Type B pancreatic cell (in vitro differentiated cells): ENCODE data around the gene ATOH1. TPM values are rescaled to one million over a fixed set of nuclear protein-coding genes. Genes with fewer than 3 reads are reported as not detected.

ENCODE experiments used
- DNase-seq: peaks from one replicate; pipeline ENCODE4 v3.0.0; 2021; ENCODE audit warnings: mixed read lengths; ENCODE audit not compliant: unreplicated experiment; ENCODE audit errors: extremely low spot score
- H3K27ac Mint-ChIP-seq: 2 replicates; pipeline ENCODE4 v1.8.0; 2021; ENCODE audit warnings: mild to moderate bottlenecking, mixed read lengths
- H3K27me3 Mint-ChIP-seq: 2 replicates; pipeline ENCODE4 v1.8.0; 2021; ENCODE audit warnings: mixed read lengths
- H3K36me3 Mint-ChIP-seq: 2 replicates; pipeline ENCODE4 v1.8.0; 2021; ENCODE audit warnings: mixed read lengths
- H3K4me1 Mint-ChIP-seq: one replicate; pipeline ENCODE4 v1.8.0; 2021; ENCODE audit warnings: mixed read lengths; ENCODE audit not compliant: unreplicated experiment
- H3K4me3 Mint-ChIP-seq: 2 replicates; pipeline ENCODE4 v1.8.0; 2021; ENCODE audit warnings: mild to moderate bottlenecking, mixed read lengths
- H3K9me3 Mint-ChIP-seq: 2 replicates; pipeline ENCODE4 v1.8.0; 2021; ENCODE audit warnings: mixed read lengths
- total RNA-seq: library from RNA; stranded (reverse); gene quantifications from 2 replicates; pipeline ENCODE4 v1.2.1, GENCODE V29; 2021; ENCODE audit warnings: low replicate concordance
- TF ChIP-seq, protein P1 (sequence below): fragments of 200-600 bp; sonication (generic); conservative IDR thresholded peaks from 2 replicates; pipeline ENCODE4 v1.5.0; 2021; ENCODE audit warnings: antibody characterized with exemption, mild to moderate bottlenecking

The ATOH1 gene
- total RNA-seq, 1 donor from 2014 or later: 0.97 TPM

DNA sequence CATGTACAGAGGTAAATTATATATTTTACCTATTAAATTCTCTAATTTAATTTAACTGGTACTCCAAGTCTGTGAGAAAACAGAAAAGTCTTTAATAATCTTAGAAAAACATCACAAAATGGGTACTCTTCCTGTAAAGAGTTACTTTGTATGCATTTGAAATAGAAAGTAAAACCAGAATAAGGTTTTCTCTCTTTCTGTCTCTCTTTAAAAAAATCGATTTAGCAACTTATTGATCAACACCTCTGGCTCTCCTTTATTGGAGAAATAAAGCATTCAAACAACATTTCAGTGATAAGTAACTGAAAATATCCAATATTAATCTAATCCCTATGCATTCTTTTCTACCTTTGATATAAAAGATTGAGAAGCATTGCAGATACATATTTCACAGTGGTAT is 27.4 kb downstream of the ATOH1 start:
- TF ChIP-seq, protein P1, sequence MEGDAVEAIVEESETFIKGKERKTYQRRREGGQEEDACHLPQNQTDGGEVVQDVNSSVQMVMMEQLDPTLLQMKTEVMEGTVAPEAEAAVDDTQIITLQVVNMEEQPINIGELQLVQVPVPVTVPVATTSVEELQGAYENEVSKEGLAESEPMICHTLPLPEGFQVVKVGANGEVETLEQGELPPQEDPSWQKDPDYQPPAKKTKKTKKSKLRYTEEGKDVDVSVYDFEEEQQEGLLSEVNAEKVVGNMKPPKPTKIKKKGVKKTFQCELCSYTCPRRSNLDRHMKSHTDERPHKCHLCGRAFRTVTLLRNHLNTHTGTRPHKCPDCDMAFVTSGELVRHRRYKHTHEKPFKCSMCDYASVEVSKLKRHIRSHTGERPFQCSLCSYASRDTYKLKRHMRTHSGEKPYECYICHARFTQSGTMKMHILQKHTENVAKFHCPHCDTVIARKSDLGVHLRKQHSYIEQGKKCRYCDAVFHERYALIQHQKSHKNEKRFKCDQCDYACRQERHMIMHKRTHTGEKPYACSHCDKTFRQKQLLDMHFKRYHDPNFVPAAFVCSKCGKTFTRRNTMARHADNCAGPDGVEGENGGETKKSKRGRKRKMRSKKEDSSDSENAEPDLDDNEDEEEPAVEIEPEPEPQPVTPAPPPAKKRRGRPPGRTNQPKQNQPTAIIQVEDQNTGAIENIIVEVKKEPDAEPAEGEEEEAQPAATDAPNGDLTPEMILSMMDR: no peak
- Mint-ChIP-seq H3K27me3 (peaks cover 26% of the 10 kb centered on the region), H3K27ac (no peak overlapping the region), H3K4me1 (no peaks in the 10 kb centered on the region), H3K9me3 (no peaks in the 10 kb centered on the region), H3K36me3 (no peaks in the 10 kb centered on the region), H3K4me3 (no peak overlapping the region)
- DNase-seq: no peak

DNA sequence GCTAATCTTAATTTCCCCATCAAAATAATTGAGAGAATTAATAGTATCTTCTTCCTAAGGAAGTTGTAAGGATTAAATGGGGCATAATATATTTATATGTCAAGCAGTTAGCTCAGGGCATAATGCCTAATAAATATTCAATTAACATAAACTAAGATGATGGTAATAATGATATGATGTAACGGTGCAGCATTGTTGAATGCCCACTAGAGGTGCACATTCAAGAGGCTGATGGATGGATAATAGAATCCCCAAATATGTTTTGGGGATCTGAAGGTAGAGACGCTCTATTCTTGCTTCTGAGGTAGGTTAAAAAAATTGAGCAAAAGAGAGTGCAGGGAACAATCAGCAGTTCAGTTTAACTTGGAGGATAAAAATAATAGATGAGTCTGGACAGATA is 37.1 kb downstream of the ATOH1 start:
- H3K27ac Mint-ChIP-seq: no peak overlapping the region
- H3K4me1 Mint-ChIP-seq: no peaks in the 10 kb centered on the region
- H3K36me3 Mint-ChIP-seq: no peaks in the 10 kb centered on the region
- TF ChIP-seq, protein P1: peak; percentile 38
- no peaks in the 10 kb centered on the region for H3K9me3 Mint-ChIP-seq
- peaks cover 9% of the 10 kb centered on the region for H3K27me3 Mint-ChIP-seq
- no peak for DNase-seq
- H3K4me3 Mint-ChIP-seq: no peak overlapping the region

DNA sequence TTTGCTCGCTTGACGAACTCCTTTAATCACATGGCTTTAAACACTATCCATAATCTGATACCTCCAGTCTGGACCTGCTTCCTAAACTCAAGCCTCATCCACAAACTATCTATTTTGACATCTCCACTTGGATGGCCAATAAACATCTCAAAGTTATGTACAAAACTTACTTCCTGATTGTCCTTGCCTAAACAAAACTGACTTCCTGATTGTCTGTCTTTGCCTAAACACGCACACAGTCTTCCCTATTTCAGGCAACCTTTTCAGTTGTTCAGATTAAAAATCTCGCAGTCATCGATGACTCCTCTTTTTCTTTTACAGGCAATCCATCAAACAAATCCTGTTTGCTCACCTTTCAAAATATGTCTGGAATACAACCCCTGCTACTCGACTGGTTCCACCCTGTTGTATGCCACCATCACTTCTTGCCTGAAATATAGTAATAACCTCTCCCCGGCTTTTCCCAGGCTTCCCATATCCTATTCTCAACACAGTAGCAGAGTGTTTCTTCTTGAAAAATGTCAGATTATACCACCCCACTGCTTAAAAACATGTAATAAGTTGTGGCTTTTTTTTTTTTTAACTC is 39.0 kb downstream of the ATOH1 start:
- TF ChIP-seq, protein P1: no peak
- H3K27me3 Mint-ChIP-seq: no peaks in the 10 kb centered on the region
- H3K4me1 Mint-ChIP-seq: no peaks in the 10 kb centered on the region
- H3K4me3 Mint-ChIP-seq: no peak overlapping the region
- no peaks in the 10 kb centered on the region for H3K36me3 Mint-ChIP-seq
- DNase-seq: no peak
- no peaks in the 10 kb centered on the region for H3K9me3 Mint-ChIP-seq
- H3K27ac Mint-ChIP-seq: no peak overlapping the region

DNA sequence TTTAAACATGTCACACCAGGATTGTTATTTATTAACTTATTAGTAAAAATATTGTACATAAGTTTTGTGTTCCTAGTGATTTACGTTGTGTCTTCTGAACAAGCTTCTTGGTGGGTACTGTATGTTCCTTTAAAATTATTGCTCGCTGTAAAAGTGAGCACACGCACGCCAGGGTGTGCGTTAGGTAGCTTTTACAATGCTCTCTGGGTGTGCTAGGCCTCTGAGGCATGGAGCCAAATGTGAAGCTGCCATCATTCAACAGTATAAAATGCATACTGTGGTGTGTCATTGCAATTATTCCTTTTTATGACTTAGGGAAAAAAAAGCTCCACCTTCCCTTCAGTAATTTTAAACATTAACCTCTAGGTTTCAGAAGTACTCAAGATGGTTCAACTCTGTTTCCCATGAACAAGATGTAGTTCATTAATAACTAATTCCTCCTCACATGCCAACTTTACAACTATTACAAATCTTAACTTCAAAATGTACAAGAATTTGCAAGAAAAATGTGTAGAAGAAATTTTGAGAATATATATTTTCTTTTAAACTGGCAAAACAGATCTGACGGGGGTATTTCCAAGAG is 42.4 kb downstream of the ATOH1 start:
- no peaks in the 10 kb centered on the region for H3K36me3 Mint-ChIP-seq
- no peak overlapping the region for H3K4me3 Mint-ChIP-seq
- H3K27ac Mint-ChIP-seq: no peak overlapping the region
- DNase-seq: no peak
- H3K9me3 Mint-ChIP-seq: no peaks in the 10 kb centered on the region
- no peaks in the 10 kb centered on the region for H3K4me1 Mint-ChIP-seq
- TF ChIP-seq, protein P1: no peak
- H3K27me3 Mint-ChIP-seq: peaks cover 1% of the 10 kb centered on the region

DNA sequence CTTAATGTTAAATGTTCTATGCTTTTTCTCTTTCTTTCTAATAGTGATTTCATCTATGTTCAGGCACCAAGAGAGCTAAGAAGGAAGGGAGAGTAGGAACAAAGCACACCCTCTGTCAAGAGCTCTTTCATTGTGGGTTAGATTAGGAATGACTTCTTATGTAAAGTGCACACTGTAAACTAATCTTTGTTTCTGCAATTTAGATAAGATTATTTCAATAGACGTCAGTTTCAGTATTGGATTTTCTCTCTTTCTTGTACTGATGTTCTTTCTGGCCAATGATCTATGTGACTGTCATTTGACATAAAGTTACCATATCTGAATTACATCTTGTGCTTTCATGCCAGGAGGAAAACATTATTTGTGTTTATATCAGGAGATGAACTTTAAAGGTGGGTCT is 48.2 kb downstream of the ATOH1 start:
- H3K27ac Mint-ChIP-seq: no peak overlapping the region
- TF ChIP-seq, protein P1: no peak

More for the DNA sequence above, 48.2 kb downstream of the ATOH1 start:
- H3K36me3 Mint-ChIP-seq: no peaks in the 10 kb centered on the region
- no peak for DNase-seq
- peaks cover 10% of the 10 kb centered on the region for H3K27me3 Mint-ChIP-seq
- no peaks in the 10 kb centered on the region for H3K4me1 Mint-ChIP-seq
- H3K4me3 Mint-ChIP-seq: no peak overlapping the region
- no peaks in the 10 kb centered on the region for H3K9me3 Mint-ChIP-seq
